ENCODE data around the gene VGF.
A peak's percentile ranks its signal among the peaks of the same experiment; 100 is the strongest.
"Not testable (repeated sequence)": the region's sequence is repeated elsewhere in the genome, so short reads cannot be mapped to it uniquely, and the experiment has no call there.

The VGF gene

DNA sequence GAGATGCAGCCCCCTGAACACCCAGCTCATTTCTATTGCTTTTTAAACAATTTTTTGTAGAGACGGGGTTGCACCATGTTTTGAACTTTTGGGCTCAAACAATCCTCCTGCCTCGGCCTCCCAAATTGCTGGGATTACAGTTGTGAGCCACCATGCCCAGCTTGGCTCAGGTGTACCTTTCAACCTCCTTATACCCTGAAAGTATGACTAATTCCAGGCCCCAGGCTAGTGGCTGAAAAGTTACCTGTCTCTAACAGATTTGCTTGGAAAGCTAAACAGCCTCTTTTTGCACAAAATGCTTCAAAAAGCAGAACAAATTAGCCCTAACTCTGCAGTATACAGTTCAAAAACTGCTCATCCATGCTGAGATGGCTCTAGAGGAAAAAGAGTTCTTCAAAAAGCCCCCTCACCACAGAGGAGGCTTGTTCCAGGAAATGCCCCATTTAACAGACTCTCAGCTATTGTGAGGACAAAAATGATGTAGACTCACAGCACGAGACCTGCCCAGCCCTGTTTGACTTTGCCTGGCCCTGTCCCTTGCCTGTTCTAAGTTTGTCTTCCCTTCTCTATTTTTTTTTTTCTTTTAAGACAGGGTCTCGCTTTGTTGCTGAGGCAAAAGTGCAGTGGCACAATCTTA lies 24.5 kb downstream of the VGF start:
- Histone ChIP-seq H3K27ac (peak overlapping the region; percentile 21; the same call in 1 of the 2 replicates), H3K4me2 (peak overlapping the region; percentile 67), H4K20me1 (no peaks in the 10 kb centered on the region), H3K36me3 (no peaks in the 10 kb centered on the region), H3K9ac (0 out of 2 replicates have a peak overlapping the region, but pooled peaks have one; percentile 1), H3K27me3 (no peaks in the 10 kb centered on the region), H3K4me1 (peaks cover 77% of the 10 kb centered on the region), H3K9me3 (no peaks in the 10 kb centered on the region), H3K4me3 (no peak overlapping the region)
- no peak for TF ChIP-seq Cebpa-rat (IDR thresholded peaks at IDR 0.05)

DNA sequence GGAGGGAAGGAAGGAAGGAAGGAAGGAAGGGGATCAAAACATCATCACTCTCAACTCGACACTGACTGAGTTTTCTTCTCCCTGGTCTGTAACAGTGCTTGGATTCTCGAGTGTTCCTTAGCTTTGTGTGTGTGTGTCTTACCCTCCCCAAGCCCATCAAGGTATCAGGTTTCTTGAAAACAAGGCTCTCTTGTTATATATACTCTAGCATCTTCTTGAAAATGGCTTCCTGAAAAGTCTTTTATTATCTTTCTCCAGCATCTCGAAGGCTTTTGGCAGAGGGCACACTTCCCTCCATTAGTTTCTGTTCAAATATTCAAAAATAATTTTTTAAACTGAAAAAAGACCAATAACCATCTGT lies 25.1 kb downstream of the VGF start:
- H3K27me3 ChIP-seq: no peaks in the 10 kb centered on the region
- H4K20me1 ChIP-seq: no peaks in the 10 kb centered on the region
- 0 out of 2 replicates have a peak overlapping the region, but pooled peaks have one; percentile 1 for H3K9ac ChIP-seq
- H3K4me3 ChIP-seq: no peak overlapping the region
- peak overlapping the region; percentile 67 for H3K4me2 ChIP-seq
- peaks cover 79% of the 10 kb centered on the region for H3K4me1 ChIP-seq
- H3K9me3 ChIP-seq: no peaks in the 10 kb centered on the region
- TF ChIP-seq Cebpa-rat (IDR thresholded peaks at IDR 0.05): no peak
- peak overlapping the region; percentile 21; the same call in 1 of the 2 replicates for H3K27ac ChIP-seq
- no peaks in the 10 kb centered on the region for H3K36me3 ChIP-seq

DNA sequence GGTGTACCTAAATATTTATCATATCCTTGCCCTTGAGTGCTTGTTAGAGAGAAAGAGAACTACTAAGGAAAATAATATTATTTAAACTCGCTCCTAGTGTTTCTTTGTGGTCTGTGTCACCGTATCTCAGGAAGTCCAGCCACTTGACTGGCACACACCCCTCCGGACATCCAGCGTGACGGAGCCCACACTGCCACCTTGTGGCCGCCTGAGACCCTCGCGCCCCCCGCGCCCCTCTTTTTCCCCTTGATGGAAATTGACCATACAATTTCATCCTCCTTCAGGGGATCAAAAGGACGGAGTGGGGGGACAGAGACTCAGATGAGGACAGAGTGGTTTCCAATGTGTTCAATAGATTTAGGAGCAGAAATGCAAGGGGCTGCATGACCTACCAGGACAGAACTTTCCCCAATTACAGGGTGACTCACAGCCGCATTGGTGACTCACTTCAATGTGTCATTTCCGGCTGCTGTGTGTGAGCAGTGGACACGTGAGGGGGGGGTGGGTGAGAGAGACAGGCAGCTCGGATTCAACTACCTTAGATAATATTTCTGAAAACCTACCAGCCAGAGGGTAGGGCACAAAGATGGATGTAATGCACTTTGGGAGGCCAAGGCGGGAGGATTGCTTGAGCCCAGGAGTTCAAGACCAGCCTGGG lies 27.0 kb downstream of the VGF start:
- Histone ChIP-seq H3K4me1 (peaks cover 68% of the 10 kb centered on the region), H3K4me3 (no peak overlapping the region), H3K4me2 (peak overlapping the region; percentile 65), H3K27me3 (peaks cover 4% of the 10 kb centered on the region; the same call in 1 of the 2 replicates), H3K9ac (no peak overlapping the region), H3K36me3 (no peaks in the 10 kb centered on the region), H3K27ac (no peak overlapping the region), H4K20me1 (no peaks in the 10 kb centered on the region), H3K9me3 (no peaks in the 10 kb centered on the region)
- no peak for TF ChIP-seq Cebpa-rat (IDR thresholded peaks at IDR 0.05)

DNA sequence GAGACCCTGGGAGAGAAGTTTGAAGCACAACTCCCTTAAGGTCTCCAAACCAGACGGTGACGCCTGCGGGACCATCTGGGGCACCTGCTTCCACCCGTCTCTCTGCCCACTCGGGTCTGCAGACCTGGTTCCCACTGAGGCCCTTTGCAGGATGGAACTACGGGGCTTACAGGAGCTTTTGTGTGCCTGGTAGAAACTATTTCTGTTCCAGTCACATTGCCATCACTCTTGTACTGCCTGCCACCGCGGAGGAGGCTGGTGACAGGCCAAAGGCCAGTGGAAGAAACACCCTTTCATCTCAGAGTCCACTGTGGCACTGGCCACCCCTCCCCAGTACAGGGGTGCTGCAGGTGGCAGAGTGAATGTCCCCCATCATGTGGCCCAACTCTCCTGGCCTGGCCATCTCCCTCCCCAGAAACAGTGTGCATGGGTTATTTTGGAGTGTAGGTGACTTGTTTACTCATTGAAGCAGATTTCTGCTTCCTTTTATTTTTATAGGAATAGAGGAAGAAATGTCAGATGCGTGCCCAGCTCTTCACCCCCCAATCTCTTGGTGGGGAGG lies 27.6 kb downstream of the VGF start:
- Histone ChIP-seq H3K36me3 (no peaks in the 10 kb centered on the region), H3K27ac (no peak overlapping the region), H3K4me2 (peak overlapping the region; percentile 65), H3K4me1 (peaks cover 62% of the 10 kb centered on the region), H3K27me3 (peaks cover 4% of the 10 kb centered on the region; the same call in 1 of the 2 replicates), H3K9me3 (no peaks in the 10 kb centered on the region), H3K9ac (no peak overlapping the region), H3K4me3 (no peak overlapping the region), H4K20me1 (no peaks in the 10 kb centered on the region)
- no peak for TF ChIP-seq Cebpa-rat (IDR thresholded peaks at IDR 0.05)

DNA sequence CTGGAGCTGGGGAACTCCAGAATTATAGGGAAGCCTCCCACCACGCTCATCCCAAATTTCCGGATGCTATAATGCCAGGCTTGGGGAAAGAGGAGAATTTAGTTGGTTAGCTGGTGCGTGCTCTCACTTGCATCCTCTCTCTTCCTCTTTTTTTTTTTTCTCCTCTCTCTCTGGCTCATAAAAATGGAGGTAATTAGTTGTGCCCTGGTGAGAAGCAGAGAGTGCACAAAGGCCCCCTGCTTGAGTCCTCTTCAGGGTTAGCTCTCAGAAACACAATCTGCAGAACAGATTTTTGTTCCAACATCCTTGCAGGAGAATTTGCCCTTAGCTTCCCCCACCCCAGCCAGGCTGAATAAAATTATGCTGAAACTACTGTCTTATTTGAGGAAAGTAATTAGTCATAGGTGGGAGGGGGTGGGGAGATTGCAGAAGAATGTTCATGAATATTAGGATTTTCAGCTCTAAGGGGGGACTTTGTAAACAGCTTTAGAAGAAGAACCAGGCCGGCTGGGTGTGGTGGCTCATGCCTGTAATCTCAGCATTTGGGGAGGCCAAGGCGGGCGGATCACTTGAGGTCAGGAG lies 30.9 kb downstream of the VGF start:
- Histone ChIP-seq H3K9me3 (no peaks in the 10 kb centered on the region), H3K27ac (no peak overlapping the region), H3K4me1 (peaks cover 42% of the 10 kb centered on the region), H3K27me3 (peaks cover 4% of the 10 kb centered on the region; the same call in 1 of the 2 replicates), H3K4me3 (no peak overlapping the region), H4K20me1 (no peaks in the 10 kb centered on the region), H3K9ac (no peak overlapping the region), H3K4me2 (peak overlapping the region; percentile 14; the same call in 1 of the 2 replicates), H3K36me3 (no peaks in the 10 kb centered on the region)
- no peak for TF ChIP-seq Cebpa-rat (IDR thresholded peaks at IDR 0.05)

DNA sequence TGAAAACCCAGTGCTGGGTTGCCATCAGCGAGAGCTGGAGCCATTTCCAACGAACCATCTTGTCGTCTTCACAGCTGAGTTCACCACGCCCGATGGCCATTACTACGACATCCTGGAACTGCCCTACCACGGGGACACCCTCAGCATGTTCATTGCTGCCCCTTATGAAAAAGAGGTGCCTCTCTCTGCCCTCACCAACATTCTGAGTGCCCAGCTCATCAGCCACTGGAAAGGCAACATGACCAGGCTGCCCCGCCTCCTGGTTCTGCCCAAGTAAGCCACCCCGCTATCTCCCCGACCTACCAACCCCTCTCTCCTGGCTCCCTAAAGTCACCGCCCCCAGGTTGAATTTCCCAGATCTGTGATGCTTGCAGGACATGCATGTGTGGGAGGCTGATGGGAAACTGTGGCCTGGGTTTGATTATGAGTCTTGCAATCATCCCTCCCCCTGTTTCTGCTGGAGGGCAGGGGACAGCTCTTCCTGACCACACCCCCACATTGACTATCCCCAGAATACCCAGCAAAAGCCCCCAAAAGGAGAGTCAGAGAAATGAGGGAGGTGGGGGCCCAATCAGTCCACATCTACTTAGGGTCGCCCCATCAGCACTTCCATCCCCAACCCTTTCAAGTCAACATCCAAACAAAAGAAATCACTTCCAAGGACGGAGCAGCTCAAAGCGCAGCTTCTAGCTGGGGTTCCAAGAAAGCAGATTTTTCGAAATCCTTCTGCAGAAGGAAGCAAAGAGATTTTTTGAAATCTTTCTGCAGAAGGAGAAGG lies 31.6 kb downstream of the VGF start:
- Histone ChIP-seq H3K4me2 (peak overlapping the region; percentile 14; the same call in 1 of the 2 replicates), H3K4me1 (peaks cover 35% of the 10 kb centered on the region), H3K36me3 (no peaks in the 10 kb centered on the region), H4K20me1 (no peaks in the 10 kb centered on the region), H3K9me3 (no peaks in the 10 kb centered on the region), H3K4me3 (no peak overlapping the region), H3K9ac (no peak overlapping the region), H3K27ac (no peak overlapping the region), H3K27me3 (peaks cover 4% of the 10 kb centered on the region; the same call in 1 of the 2 replicates)
- no peak for TF ChIP-seq Cebpa-rat (IDR thresholded peaks at IDR 0.05)

GRCh38 chr7:101132626-101133600 lies 32.5 kb downstream of the VGF start:
- H3K4me3 ChIP-seq, H3K9me3 ChIP-seq, H3K27ac ChIP-seq, H3K36me3 ChIP-seq, H4K20me1 ChIP-seq, H3K4me2 ChIP-seq, H3K9ac ChIP-seq, H3K27me3 ChIP-seq: not testable (repeated sequence)
- peaks cover 34% of the 10 kb centered on the region for H3K4me1 ChIP-seq

DNA sequence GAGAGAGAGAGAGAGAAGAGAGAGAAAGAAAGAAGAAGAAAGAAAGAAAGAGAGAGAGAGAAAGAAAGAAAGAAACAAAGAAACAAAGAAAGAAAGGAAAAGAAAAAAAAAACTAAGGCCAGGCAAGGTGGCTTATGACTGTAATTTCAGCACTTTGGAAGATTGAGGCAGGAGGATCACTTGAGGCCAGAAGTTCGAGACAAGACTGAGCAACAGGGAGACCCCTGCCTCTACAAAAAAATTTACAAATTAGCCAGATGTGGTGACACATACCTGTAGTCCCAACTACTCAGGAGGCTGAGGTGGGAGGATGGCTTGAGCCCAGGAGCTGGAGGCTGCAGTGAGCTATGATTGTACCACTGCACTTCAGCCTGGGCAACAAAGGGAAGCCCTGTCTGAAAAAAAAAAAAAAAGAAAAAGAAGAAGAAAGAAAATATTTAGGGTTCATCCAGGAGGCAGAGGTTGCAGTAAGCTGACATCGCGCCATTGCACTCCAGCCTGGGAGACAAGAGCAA lies 35.7 kb downstream of the VGF start:
- H4K20me1 ChIP-seq: no peaks in the 10 kb centered on the region
- H3K9ac ChIP-seq: no peak overlapping the region
- H3K9me3 ChIP-seq: no peaks in the 10 kb centered on the region
- H3K4me1 ChIP-seq: peaks cover 45% of the 10 kb centered on the region
- H3K36me3 ChIP-seq: no peaks in the 10 kb centered on the region
- no peak overlapping the region for H3K4me2 ChIP-seq
- peaks cover 4% of the 10 kb centered on the region; the same call in 1 of the 2 replicates for H3K27me3 ChIP-seq
- no peak overlapping the region for H3K4me3 ChIP-seq
- no peak overlapping the region for H3K27ac ChIP-seq
- TF ChIP-seq Cebpa-rat (IDR thresholded peaks at IDR 0.05): no peak
